NCI-H2107 (cell line): Measurements from ENCODE around the gene AKR1B15.
A peak's percentile ranks its signal among the peaks of the same experiment; 100 is the strongest.
"Not testable (repeated sequence)": the region's sequence is repeated elsewhere in the genome, so short reads cannot be mapped to it uniquely, and the experiment has no call there.

ENCODE experiments used
- DNase-seq: peaks from one replicate; lab custom pipeline; 2025; lab: John Stamatoyannopoulos, UW

Gene AKR1B15

DNA sequence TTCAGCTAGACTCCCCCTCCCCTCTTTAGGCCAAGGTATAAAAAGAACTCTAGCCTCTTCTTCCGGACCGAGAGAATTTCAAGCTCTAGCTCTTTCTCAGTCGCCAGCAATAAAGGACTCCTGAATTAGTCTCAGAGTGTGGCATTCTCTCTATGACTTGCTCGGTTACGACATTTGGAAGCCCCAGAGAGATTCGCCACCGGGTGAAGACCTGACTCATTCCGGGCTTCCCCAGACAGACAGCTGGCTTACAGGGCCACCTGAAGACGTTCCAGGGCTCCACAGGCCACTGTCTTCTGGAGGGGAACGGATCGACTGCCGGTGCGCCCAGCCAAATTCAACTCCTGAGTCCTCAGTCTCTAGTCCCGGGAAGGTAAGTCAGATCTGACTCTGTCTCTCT lies at the start of gene AKR1B15:
TSS of gene AKR1B15 (plus strand) at position 234 of the 400 bp plus-strand sequence. CDS start 15,510 bp downstream, outside the sequence.
- no peak for DNase-seq

DNA sequence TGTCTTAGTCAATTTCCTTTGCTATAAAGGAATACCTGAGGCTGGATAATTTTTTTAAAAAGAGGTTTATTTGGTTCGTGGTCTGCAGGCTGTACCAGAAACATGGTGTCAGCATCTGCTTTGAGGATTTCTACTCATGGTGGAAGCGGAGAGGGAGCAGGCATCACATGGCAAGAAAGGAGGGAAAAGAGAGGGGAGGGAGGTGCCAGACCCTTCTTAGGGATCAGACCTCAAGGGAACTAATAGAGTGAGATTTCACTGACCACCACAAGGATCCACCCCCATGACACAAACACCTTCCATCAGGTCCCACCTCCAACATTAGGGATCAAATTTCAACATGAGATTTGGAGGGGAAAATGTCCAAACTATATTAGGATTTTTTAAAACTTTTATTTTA lies 48.5 kb upstream of the AKR1B15 start:
- no peak for DNase-seq

DNA sequence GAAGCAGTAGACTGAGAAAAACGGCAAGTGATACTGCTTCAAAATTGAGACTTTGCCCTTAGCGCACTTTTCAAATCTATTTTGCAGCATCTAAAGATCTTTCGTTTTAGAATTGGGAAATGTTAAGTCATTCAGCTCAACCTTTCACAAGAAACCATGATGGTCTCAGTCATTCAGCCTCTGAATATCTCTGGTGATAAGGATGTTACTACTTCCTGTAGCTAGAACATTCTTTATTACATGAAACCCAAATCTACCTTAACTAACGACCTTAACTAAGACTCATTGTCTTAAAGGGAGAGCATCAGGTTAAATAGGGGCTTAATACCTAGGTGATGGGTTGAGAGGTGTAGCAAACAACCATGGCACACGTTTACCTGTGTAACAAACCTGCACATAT lies 47.9 kb upstream of the AKR1B15 start:
- no peak for DNase-seq

DNA sequence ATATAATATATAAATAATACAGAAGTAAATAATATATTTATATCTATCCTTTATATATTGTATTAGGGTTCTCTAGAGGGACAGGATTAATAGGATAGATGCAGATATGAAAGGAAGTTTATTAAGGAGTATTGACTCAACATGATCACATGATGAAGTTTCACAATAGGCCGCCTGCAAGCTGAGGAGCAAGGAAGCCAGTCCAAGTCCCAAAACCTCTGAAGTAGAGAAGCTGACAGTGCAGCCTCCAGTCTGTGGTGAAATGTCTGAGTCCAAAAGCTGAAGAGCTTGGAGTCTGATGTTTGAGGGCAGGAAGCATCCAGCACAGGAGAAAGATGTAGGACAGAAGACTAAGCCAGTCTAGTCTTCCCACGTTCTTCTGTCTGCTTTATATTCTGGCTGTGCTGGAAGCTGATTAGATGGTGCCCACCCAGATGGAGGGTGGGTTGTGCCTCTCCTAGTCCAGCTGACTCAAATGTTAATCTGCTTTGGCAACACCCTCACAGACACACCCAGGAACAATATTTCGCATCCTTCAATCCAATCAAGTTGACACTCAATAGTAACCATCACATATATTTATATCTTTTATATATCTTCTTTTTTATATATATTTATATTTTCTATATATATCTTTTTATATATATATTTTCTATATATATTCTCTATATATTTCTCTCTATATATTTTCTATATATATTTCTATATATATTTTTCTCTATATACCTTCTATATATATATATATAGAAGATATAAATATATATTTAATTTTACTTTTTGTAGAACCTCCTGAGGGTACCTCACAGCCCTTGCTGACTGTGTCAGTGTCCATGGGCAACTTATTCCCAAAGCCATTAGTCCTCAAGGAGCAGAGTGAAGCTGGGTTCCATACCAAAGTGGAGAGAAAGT lies 46.2 kb upstream of the AKR1B15 start:
- no peak for DNase-seq

DNA sequence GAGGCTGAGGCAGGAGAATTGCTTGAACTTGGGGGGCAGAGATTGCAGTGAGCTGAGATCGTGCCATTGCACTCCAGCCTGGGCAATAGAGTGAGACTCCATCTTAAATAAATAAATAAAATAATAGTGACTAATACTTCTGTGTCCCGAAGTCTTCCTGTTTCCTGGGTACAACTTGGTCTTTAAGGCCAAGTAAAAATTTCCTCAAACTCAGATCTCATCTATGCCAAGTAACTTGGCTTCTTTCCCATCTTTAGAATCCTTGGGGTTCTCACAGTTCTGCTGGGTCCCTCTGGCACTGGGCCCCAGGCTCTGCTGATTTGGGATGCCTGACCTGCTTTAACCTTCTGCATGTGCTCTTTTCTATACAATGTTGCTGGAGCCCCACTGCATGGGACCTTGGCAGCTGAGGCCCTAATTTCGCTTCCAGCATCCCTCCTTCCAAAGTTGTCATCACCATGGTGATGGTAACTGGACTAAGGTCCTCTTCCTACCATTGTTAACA lies 44.2 kb upstream of the AKR1B15 start:
- no peak for DNase-seq

DNA sequence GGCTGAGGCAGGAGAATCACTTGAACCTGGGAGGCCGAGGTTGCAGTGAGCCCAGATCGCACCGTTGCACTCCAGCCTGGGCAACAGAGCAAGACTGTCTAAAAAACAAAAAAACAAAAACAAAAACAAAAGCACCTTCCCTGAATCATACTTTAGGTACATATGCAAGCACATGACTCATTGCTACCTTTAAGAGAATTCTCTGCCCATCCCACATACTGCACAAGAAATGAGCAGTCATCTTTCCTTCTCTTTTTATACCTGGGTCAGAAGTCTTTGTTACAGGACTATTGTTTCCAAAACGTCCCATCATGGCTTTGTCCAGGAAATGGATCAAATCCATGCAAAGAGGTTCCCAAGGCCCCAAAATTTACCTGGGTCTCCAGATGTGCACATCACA lies 43.1 kb upstream of the AKR1B15 start:
- DNase-seq, result no peak

DNA sequence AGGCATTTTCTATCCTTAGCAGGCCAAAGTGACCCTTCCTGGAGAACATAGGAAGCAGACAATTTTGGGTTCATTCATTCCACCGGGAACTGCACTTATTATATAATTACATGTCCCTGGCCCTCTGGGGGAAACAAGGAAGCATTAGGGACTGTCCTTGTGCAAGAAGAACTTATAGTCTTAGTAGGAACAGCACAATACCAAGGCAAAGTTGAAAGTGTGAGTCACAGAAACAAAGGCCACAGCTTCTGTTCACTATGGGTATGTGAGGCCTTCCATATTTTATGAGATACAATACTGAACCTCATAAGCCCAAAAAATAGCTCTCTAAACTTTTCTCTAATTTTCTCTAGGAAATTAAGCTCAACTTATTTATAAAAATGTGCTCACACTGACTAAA lies 39.9 kb upstream of the AKR1B15 start:
- DNase-seq, result no peak

DNA sequence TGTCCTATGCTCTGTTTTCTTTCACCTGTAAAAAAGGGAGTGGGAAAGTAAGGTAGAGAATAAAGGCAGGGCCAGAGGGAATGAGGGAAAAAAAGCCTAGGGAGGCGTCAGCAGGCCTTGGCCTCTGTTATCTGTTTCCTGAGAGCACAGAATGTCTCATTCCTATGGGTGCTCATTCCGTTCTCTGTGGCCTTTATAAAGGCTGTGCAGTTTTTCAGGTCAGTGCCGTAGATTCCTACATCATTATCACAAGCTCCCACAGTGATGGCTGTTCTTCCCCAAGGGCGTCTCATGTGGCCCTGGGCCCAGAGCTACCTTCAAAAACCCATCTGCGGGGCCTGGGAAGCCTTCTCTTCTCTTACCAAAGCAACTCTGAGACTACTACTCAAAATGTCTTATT lies 38.3 kb upstream of the AKR1B15 start:
- DNase-seq, result no peak

DNA sequence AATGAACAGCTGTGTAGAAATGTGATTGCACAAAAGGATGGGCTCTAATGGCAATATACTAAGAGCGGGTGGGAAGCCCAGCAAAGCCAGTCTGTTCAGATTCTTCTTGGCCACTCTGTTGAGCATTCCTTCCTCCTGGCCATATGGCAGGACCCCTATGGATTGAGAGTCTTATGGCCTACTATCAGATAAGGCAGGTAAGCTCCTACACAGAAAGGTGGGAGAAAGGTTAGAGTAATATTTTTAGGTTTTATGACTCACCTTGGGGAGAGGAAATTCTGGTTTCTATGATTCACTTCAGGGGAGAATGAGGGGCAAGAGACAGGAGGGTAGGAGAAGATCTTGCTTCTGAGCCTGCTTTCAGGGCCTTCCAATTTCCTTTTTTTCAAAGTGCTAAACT lies 36.6 kb upstream of the AKR1B15 start:
- no peak for DNase-seq

DNA sequence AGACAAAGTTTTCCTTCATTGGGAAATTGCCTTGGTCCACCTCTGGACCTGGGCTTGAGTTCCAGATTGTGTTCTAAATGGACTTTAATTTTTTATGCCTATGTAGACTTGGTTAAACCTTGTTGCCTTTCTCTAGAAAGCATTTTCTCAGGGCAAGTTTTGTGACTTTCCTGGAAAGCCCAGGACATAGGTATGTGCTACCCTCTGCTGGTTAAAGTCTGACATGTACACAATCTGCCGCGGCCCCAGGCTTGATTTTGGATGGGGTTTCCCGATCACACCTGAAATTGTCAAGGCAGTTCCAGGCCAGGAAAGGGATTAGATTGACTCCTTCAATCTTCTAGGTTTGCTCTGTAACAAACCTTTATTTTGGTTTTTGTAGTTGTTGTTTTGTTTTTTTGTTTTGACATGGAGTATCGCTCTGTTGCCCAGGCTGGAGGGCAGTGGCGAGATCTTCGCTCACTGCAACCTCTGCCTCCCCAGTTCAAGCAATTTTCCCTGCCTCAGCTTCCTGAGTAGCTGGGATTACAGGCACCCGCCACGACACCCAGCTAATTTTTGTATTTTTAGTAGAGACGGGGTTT lies 35.6 kb upstream of the AKR1B15 start:
- DNase-seq, result peak; percentile 8

DNA sequence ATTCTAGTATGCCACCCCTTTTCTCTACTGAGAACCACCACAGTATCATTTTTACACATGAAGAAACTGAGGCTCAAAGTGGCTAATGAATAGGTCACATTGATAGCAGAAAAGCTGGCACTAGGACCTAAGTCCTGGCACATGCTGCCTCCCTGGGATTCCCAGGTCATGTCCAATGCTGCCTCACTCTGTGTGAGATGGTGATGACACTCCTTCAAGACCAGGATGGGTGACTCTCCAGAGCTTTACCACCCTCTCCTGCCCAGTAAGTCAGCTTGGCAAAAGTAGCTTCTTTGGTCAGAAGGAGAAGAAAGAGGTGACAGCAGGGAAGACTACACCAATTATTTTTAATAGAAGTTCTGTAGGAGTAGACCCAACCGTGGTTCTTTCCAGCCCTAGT lies 34.8 kb upstream of the AKR1B15 start:
- DNase-seq, result no peak

DNA sequence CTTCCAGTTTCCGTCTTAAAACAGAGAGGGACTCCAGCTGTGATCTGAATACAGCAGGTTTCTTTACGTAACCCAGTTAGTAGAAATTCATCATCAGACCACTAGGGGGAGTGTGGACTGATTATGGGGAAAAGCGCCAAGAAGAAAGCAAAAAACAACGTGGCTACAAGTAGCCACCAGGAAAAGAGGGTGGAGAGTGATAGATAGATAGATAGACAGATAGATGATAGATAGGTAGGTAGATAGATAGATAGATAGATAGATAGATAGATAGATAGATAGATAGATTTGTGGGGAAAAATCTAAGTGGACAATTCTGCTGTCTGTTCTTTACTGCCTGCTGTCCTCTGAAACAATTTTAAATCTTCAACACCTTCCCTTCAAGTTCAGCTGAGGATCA lies 34.2 kb upstream of the AKR1B15 start:
- DNase-seq, result peak; percentile 33

DNA sequence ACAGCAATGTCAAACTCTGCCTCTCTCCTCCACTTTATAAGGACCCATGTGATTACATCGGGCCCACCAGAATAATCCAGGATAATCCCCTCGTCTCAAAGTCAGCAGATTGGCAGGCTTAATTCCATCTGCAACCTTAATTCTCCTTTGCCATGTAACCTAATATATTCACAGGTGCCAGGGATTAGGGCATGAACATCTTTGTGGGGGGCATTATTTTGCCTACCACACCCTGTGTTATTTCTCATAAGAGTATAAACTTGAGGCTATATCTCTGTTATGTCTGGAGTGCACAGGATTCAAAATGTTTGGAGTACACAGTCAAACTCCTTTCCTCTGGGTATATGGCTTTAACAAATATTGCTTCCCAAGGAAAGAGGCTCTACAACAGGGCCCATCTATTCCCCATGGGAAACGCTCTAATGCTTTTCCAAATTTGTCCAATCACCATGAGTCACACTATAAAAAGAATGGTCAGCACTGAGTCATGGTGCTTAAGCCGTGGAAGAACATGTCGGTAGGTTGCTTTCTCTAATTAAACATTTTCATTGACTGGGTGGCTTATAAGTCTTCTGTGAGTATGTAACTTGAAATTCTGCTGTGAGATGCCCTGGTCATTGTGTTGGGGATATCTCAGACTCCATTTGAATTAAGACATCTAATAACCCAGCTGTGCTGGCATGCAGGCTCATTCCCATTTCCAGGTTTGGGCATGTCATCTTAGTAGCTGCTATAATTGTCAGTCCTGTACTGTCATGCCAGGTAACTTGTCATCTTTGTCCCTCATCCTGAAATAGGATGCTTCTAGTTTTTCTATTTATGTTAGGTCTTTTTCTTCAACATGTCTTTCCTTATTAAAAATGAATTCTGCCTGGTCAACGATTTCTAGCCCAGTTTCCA lies 33.1 kb upstream of the AKR1B15 start:
- no peak for DNase-seq

DNA sequence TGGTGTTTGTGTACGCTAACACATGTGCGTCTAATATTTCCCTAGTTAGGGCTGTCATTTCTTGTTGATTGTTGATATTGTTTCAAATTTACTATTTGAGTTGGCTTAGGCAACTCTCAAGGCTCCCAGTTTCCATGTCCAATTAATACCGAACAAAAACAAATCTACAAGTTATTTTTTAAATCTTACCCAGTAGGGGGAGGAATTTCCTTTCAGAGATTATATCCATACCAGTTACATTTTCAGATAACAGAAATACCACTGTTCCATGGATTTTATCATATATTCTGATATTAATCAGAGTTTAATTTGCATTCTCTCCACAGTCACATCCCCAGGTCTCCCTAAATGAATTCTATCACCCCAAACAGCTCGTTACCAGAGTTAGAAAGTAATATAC lies 28.8 kb upstream of the AKR1B15 start:
- no peak for DNase-seq

DNA sequence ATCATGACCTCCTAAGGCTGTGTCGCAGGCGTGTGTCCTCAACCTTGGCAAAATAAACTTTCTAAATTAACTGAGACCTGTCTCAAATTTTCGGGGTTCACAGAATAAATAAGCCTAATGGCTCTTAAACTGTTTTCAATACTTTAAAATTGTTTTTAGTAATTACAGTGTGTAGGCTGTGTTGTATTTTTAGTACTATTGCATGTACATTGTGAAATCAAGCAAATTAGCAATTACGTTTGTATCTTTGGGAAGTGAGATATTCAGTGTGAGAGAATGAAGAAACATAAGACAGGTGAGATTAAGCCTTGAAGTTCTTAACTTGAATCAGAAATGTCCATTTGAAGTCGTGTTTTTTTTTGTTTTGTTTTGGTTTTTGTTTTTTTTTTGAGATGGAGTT lies 26.3 kb upstream of the AKR1B15 start:
- DNase-seq, result no peak

DNA sequence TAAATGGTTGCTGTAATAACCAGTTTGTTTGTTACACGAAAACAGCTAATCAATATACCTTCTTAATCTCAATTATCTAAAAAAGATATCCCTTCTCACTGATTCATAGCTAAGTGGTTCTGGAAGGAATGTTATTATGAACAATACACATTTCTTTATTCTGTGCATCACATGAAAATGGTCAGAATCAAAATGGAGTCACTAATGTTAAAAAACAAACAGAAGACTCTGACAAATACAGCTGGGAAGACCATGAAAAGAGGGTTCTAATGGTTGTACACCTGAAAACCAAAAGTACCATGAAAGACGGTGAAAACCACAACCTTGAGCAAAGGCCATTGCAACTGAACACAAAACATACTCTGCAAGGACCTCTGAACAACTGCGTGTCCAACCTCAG lies 23.5 kb upstream of the AKR1B15 start:
- not testable (repeated sequence) for DNase-seq

DNA sequence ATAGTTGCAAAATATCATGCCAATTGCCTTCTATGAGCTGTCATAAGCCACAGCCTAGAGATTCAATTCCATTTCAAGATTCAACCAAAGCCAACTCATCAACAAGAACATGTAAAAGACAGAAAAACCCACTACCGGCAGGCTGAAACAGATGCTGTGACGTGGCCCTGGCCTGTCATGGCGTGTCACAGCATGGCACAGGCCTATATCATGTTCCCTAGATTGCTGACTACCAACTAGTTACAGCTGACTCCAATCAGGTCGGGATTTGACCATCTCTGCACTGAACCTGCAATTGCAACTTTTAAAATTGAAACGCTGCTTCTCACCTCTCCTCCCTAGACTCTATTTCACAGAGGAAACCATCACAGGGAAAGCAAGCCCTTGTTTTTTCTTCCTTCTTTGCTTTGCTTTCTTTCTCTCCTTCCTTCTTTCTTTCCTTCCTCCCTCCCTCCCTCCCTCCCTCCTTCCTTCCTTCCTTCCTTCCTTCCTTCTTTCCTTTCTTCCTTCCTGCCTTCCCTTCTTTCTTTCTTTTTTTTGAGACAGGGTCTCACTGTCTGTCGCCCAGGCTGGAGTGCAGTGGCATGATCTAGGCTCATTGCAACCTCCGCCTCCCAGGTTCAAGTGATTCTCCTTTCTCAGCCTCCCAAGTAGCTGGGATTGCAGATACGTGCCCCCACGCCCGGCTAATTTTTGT lies 22.2 kb upstream of the AKR1B15 start:
- not testable (repeated sequence) for DNase-seq

DNA sequence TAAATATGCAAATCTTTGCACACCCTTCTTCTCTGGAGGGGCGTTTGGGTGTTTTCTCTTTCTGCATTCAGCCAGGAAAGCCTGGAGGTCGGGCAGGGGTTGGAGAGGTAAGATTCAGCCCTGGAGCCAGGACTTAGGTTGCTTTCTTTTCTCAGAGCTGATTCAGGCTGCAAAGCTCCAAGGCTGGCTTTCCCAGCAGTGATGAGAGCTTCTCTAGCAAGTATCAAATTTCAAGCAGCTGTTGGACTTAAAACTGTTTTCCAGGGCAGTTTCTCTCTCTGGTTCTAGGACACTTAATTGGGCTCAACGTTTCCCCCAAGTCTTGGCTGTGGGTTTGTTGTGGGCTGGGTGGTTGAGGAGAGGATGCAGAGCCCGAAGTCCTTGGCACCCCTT lies 20.9 kb upstream of the AKR1B15 start:
- peak; percentile 2 for DNase-seq

DNA sequence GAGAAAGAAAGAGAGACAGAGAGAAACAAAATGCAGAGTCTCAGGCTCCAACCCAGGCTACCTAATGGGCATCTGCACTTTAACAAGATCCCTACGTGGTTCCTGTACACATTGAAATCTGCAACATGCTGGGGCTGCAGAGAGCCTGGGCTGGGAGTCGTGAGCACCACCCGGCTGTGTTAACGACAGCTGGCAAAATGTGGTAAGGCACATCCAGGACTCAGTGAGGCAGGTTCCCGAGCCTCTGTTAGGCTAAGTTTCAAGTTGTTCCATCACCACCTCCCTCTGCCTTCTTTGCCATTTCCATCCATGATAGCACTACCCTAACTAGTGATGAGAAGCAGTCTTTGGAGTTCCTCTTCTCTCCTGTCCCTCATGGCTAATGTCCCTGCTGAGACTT lies 20.2 kb upstream of the AKR1B15 start:
- no peak for DNase-seq

DNA sequence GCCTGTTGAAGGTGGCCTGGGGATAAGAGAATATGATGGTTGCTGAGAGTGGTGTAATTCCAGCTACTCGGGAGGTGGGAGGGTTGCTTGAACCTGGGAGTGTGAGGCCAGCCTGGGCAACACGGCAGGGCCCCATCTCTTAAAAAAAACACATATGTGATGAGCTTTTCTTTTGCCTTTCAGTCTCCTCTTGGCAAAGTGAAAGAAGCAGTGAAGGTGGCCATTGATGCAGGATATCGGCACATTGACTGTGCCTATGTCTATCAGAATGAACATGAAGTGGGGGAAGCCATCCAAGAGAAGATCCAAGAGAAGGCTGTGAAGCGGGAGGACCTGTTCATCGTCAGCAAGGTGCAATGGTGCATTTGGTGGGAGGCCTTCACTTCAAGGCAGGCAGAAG lies 18.4 kb upstream of the AKR1B15 start:
- no peak for DNase-seq

DNA sequence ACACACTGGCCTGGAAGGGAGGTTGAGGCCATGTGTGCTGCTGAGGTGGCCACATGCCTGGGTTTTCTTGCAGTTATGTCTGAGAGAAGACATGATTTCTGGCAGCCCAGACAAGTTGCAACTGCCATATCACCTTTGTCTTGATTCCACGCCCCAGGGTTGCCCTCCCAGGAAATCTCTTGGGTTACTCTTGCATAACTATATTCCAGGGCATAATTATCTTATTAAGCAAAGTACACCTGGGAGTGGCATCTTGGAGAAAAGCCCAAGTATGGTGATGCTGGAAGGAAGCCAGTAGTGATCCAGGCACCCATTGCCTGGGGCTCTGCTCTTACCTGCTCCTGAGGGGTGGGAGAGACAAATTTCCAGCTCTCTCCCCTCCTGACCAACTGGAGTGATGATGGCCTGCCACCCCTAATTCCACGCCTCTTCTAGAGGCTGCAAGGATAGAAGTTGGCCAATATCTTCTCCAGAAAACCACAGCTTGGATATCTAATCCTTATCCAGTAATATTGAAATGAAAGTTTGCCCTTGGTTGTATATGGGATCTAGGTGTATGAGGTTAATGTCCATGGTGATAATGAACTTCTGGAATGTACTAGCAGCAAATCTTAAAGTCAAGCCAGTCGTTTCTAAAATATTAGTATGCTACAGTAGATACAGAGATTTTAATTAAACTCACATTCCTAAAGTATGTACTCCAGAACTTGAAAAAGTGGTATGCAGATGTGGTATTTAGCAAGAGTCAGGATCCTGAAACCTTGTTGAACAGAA lies 16.5 kb upstream of the AKR1B15 start:
- no peak for DNase-seq
